Measurements from ENCODE around the gene RAB34.

RAB34 gene

GRCh38 chr17:28717578-28718332 is at the start of gene RAB34 (continued):
- TF ChIP-seq SETDB1 (IDR thresholded peaks at IDR 0.05; ENCODE audit: insufficient read length, low read length) (no peak), KLF17 (tag by site-specific recombination; IDR thresholded peaks at IDR 0.05) (peak; percentile 59), KLF8 (tag by site-specific recombination; IDR thresholded peaks at IDR 0.05) (peak; percentile 61), OSR2 (tag by site-specific recombination; IDR thresholded peaks at IDR 0.05) (no peak), ZNF530 (tag by site-specific recombination; IDR thresholded peaks at IDR 0.05; ENCODE audit: low read depth) (no peak), MYNN (tag by site-specific recombination; IDR thresholded peaks at IDR 0.05; ENCODE audit: borderline replicate concordance) (no peak), ELK4 (IDR thresholded peaks at IDR 0.05; ENCODE audit: borderline replicate concordance, low read depth, low read length) (no peak), ZFP3 (tag by site-specific recombination; IDR thresholded peaks at IDR 0.05; ENCODE audit: low read depth) (no peak), PRDM2 (tag by site-specific recombination; IDR thresholded peaks at IDR 0.05; ENCODE audit: borderline replicate concordance) (no peak), KLF16 (tag by site-specific recombination; IDR thresholded peaks at IDR 0.05) (peak; percentile 72), ZSCAN5A (tag by site-specific recombination; IDR thresholded peaks at IDR 0.05) (no peak; the same call in 1 of the 2 replicates), ZNF239 (tag by site-specific recombination; IDR thresholded peaks at IDR 0.05) (no peak), KLF1 (tag by site-specific recombination; IDR thresholded peaks at IDR 0.05) (peak; percentile 5), OVOL3 (tag by site-specific recombination; IDR thresholded peaks at IDR 0.05) (no peak), IKZF3 (tag by site-specific recombination; IDR thresholded peaks at IDR 0.05) (no peak; the same call in none of the 2 replicates), ZNF138 (tag by site-specific recombination; IDR thresholded peaks at IDR 0.05; ENCODE audit: borderline replicate concordance) (no peak), ZNF610 (tag by site-specific recombination; IDR thresholded peaks at IDR 0.05; ENCODE audit: borderline replicate concordance) (peak; percentile 83), ZNF18 (tag by site-specific recombination; IDR thresholded peaks at IDR 0.05) (no peak), ZNF423 (tag by site-specific recombination; IDR thresholded peaks at IDR 0.05) (no peak), ZNF26 (tag by site-specific recombination; IDR thresholded peaks at IDR 0.05) (no peak), ZNF335 (tag by site-specific recombination; conservative IDR thresholded peaks at IDR 0.05) (no peak), ZNF302 (tag by site-specific recombination; IDR thresholded peaks at IDR 0.05; ENCODE audit: low read depth) (no peak), ZNF623 (tag by site-specific recombination; IDR thresholded peaks at IDR 0.05) (no peak), ZBTB7A (tag by site-specific recombination; IDR thresholded peaks at IDR 0.05; ENCODE audit: low read depth) (no peak; the same call in 1 of the 2 replicates), ZNF664 (tag by site-specific recombination; IDR thresholded peaks at IDR 0.05) (no peak), ZSCAN30 (tag by site-specific recombination; IDR thresholded peaks at IDR 0.05) (peak; percentile 70; the same call in 1 of the 2 replicates), MEIS1 (CRISPR knock-in tag; IDR thresholded peaks at IDR 0.05; ENCODE audit: borderline replicate concordance) (no peak)

All from HEK293 (cell line).